GM12801 (cell line): ENCODE results near the gene CDT1.

Source experiments
- CTCF ChIP-seq: IDR thresholded peaks from one replicate; pipeline ENCODE4 v1.5.1; 2011; ENCODE audit warnings: control low read depth; ENCODE audit not compliant: insufficient read length; ENCODE audit errors: extremely low read depth

CDT1 gene

GRCh38 chr16:88782454-88783390 lies 20.9 kb upstream of the CDT1 start:
- no peak for TF ChIP-seq CTCF

GRCh38 chr16:88783391-88784073 lies 20.1 kb upstream of the CDT1 start:
- TF ChIP-seq CTCF: no peak

- no peak for TF ChIP-seq CTCF
Measured at GRCh38 chr16:88784074-88784855, 19.3 kb upstream of the CDT1 start.

- no peak for TF ChIP-seq CTCF
Measured at GRCh38 chr16:88784856-88785105, 18.8 kb upstream of the CDT1 start.

GRCh38 chr16:88785106-88785924 lies 18.3 kb upstream of the CDT1 start, which contains the start of gene PIEZO1:
Gene PIEZO1, minus strand, starts transcription at chr16:88785220. Its CDS starts 256 bp downstream, at chr16:88784964.
- no peak for TF ChIP-seq CTCF

GRCh38 chr16:88787579-88788314 lies 15.8 kb upstream of the CDT1 start:
- no peak for TF ChIP-seq CTCF
